Bone marrow (tissue), 2 donors: ENCODE data around the gene CLEC17A.
"Not testable (repeated sequence)": the region's sequence is repeated elsewhere in the genome, so short reads cannot be mapped to it uniquely, and the experiment has no call there.

Source experiments
- DNase-seq, 2 donors: peaks; one replicate each; lab custom pipeline; 2025; lab: John Stamatoyannopoulos, UW

Gene CLEC17A

DNA sequence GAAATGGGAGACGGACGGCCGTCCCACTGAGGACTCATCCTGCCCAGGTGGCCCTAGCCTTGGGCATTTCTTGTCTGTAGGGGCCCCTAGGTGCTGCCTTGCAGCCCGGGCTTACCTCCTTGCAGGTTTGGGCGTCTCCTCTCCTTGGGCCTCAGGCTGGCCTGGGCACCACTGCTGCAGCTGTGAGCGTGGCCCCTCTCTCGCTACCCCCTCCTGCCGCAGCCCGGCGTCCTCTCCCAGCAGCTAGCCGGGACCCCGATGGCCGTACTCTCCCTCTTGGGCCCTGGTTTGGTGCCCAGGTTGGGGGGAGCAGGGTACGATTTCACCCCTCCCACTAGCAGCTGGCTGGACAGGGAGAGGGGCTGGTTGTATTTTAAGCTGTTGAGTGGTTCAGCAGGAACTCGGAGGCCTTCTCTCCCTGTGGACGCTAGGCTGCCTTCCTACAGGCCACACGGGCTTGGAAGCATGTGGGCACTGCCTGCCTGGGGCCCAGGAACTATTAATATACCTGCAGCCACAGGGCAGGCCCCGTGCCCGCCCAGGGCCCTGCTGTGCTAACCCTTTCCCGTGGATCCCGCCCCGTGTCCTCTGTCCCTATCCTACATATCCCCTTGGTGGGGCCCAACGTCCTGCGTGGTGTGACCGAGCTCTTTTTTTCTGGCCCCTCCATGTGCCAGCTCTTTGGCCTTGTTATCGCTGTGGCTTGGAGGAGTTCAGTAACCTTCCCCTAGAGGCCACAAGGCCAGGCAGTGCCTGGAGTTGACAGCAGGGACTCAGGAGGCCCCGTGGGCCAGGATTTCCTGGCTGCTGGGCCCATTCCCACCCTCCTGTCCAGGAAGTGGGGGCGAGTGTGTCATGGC lies 22.7 kb upstream of the CLEC17A start:
- no peak for DNase-seq

DNA sequence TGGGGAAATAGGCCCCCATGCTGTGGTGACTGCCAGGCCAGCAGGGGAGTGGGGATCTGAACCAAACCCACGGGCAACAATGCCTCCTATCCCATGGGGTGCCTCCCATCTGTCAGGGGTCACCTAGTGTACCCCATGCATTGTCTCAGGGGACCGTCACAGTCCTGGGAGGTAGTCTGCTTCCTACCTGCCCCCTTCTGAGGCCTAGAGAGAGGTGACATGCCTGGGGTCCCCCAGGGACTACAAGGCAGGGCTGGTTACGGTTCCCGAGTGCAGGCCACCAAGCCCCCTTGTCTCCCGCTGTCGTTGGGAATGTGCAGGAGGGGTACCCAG lies 22.1 kb upstream of the CLEC17A start:
- DNase-seq: no peak

DNA sequence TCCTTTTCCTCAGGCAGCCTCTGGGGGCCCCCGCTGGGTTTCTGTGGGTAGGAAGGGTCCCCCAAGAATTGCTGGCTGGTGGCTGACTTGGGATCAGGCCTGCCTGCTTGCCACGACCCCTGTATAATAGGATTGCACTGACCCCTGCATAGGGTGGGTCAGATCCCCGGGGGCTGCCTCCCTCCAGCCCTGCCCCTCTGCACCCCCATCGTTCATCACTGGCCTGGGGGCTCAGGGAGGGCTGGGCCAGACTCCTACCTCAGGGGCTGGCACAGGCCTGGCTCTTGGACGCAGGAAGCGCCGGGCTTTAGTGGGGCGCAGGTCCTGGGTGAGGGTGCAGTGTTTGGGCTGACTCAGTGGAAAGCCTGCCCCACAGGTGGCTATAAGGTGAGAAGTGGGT lies 21.6 kb upstream of the CLEC17A start:
- DNase-seq: no peak

DNA sequence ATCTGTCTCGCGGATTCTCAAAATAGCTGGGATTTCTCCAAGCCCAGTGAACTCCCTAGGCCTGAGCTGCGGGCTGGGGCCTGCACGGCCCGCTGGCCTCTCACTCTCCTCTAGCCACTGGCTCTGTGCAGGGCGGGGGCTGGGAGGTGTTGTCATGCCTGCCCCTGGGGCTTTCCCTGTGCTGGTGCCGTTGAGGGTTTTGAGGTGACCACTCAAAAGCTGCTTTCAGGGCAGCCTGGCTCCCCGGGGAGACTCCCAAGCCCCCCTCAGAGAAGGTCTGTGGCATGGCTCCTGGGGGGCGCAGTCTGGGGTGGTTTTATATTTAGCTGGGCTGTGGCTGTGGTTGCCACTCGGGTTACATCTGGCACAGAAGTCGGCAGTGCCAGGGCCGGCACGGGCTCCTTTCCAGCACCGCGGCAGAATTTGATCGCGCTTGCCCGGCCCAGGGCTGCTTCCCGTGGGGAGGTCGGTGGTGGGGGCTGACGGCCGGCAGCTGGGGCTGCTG lies 21.0 kb upstream of the CLEC17A start:
- DNase-seq: no peak

DNA sequence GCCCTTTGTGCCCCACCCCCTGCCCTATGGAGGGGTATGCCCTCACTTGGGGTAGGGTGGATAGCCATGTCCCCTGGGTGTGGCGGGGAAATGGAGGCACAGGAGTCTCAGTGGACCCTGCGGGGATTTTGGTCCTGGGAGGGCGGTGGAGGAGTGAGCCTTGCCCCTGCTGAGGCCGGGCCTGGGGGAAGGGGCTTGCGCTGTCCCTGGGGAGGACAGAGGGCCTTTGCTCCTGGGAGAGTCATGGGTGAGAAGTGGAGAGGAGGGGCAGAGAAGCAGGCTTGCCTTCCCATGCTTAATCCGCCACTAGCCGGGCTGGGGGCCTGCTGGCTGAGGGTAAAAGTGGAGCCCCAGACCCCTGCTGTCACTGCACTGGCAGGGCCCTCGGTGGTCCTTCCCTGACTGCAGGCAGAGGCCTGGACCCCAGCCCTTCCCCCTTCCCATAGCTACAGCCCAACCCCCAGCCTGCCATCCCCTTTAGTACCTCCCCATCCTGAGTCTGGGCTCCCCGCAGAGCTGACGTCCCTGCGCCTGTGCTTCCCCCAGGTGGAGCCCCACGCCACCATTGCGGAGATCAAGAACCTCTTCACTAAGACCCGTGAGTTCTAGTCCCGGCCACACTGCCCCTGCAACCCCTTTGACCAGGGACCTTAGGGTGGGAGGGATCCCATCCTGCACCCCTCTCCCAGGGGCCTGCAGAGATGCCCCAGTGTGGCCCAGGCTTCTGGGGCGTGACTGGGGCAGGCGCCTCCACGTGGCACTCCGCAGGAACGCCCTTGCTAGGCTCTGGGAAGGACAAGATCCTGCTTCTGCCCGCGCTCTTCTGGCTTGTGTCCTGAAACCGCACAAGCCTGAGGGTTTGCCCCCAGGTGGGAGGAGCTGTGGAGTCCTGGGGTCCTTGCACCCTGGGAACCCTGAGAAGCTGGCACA lies 20.0 kb upstream of the CLEC17A start:
- DNase-seq: no peak

DNA sequence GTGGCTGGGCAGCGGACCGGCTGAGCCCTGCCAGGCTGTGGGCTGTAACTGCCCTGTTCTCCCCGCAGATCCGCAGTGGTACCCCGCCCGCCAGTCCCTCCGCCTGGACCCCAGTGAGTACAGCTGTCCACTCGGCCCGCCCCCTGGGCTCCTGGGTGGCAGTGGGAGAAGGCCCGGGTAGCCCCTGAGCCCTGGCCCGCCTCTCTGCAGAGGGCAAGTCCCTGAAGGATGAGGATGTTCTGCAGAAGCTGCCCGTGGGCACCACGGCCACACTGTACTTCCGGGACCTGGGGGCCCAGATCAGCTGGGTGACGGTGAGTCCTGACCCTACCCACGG lies 19.3 kb upstream of the CLEC17A start:
- no peak for DNase-seq

DNA sequence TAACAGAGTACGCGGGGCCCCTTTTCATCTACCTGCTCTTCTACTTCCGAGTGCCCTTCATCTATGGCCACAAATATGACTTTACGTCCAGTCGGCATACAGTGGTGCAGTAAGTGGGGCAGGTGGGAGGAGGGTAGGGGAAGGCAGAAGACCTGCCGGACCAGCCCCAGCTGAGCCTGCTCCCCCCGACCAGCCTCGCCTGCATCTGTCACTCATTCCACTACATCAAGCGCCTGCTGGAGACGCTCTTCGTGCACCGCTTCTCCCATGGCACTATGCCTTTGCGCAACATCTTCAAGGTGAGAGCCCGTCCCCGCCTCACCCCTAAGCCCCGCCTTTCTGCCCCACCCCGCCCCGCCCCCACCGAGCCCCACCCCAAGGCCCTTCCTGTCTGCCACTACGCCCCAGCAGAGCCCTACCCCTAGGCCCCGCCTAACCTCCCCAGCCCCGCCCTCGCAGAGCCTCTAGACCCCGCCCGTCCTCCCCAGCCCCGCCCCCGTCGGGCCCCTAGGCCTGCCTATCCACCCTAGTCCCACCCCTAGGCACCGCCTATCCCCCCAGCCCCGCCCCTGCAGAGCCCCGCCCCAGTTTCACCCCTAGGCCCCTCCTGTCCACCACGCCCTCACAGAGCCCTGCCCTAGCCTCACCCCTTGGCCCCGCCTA lies 18.8 kb upstream of the CLEC17A start:
- no peak for DNase-seq

DNA sequence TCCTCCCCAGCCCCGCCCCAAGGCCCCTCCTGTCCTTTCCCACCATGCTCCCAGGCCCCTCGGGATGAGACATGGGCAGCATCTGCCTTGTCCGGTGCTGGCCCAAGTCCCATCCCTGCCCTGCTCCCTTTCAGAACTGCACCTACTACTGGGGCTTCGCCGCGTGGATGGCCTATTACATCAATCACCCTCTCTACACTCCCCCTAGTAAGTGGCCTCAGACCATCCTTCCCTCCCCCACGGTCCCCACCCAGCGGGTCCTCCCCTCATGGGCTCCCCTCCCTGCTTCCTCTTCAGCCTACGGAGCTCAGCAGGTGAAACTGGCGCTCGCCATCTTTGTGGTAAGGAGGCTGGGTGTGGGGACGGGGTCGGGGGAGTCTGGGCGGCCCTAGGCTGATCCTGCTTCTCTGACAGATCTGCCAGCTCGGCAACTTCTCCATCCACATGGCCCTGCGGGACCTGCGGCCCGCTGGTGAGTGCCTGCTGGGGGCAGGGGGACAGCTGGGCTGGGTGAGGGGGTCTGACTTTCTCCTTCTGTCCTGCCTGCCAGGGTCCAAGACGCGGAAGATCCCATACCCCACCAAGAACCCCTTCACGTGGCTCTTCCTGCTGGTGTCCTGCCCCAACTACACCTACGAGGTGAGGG lies 18.1 kb upstream of the CLEC17A start:
- DNase-seq: not testable (repeated sequence)

DNA sequence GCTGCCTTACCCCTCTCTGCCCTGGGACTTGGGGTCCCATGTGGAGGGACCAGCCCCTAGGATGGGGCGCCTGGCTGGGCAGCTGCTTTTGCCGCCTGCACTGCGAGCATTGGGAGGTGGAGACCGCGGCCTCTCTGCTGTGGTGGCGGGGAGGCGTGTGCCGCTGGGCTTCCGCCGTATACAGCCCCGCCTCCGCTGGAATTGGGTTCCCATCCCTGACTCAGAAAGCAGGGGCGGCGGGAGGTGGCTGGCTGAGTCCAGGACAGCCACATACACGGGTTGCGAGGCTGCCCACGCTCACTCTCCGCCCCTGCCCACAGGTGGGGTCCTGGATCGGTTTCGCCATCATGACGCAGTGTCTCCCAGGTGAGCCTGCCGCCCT lies 17.6 kb upstream of the CLEC17A start:
- DNase-seq: no peak

DNA sequence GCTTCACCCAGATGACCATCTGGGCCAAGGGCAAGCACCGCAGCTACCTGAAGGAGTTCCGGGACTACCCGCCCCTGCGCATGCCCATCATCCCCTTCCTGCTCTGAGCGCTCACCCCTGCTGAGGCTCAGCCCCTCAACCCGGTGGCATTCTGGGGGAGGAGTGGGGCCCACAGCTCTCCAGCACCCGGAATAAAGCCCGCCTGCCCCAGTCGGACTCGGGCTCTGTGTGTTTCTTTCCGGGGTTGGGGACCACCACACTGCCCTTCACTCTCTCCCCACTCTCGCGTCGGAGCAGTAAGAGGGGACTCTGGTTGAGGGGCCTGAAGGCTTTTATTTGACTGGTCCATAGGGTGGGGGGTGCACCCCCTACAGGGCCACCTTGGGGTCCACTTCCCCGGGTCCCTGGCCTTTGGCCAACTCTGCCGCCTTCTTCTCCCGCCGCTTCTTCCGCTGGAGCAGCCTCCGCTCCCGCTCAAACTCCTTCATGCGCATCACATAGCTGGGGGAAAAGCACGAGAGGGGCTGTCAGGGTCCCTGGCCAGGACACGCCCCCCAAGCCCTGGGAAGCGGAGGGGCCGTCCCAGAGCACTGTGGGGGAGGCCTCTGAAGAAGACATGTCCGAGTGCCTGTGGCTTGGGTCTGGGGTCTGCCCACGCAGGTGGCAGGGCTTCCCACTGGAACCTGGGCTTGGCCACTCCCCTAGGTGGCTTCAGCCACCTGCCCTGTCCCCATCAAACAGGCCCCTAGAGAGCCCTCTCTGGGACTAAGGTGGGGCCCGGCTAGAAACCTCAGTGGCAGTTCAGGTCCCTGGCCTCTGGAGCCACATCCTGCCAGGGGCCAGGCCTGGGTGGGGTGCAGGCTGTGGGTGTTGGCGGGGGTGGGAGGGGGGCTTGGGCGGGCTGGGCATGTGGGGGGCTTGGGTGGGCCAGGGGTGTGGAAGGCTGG lies 16.8 kb upstream of the CLEC17A start:
- DNase-seq: no peak

DNA sequence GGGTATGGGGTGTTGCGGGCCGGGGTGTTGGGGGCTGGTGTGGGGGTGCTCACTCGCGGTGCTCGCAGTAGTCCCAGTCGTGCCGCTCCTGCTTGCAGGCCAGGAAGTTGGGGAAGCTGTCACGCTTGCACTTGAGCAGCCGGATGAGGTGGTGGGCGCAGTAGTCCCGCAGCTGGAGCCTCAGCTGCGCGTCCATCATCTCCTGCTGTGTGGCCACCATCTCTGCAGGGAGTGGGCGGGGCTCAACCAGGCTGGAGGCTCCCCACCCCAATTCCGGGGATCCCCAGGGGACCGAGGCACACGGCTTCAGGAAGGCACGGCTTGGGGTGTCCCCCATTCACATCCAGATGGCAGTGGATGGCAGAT lies 16.2 kb upstream of the CLEC17A start:
- no peak for DNase-seq

DNA sequence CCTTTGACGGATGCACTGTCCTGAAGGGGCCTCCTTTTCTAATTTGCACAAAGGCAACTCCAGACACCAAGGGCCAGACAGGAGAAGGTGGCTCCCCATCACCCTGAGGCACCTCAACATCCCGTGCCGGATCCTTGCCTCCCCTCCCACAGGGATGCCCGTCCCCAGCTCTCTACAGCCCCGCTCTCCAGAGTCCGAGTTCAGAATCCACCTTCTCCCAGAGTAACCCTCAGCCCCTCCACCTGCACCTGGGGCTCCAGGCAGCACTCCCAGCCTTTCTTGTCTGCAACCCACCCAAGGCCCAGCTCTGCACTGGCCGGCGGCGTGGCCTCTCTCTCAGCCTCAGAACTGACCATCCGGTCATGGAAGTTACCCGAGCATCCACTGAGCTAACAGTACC lies 15.8 kb upstream of the CLEC17A start:
- DNase-seq: no peak

DNA sequence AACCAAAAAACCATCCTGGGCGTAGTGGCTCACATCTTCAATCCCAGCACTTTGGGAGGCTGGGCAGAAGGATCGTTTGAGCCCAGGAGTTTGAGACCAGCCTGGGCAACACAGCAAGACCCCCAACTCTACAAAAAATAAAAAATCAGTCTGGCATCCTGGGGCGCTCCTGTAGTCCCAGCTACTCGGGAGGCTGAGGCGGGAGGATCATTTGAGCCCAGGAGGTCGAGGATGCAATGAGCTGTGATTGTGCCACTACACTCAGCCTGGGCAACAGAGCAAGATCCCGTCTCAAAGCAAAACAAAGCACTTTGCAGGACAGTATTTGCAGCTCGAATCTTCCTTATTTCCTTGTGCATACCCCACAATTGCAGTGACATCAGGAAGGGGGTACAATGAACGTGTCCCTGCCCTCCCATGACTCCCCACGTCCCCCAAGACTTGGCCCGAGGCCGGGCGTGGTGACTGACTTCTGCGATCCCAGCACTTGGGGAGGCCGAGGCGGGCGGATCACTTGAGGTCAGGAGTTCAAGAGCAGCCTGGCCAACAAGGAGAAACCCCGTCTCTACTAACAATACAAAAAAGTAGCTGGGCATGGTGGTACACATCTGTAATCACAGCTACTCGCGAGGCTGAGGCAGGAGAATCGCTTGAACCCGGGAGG lies 11.9 kb upstream of the CLEC17A start:
- no peak for DNase-seq

DNA sequence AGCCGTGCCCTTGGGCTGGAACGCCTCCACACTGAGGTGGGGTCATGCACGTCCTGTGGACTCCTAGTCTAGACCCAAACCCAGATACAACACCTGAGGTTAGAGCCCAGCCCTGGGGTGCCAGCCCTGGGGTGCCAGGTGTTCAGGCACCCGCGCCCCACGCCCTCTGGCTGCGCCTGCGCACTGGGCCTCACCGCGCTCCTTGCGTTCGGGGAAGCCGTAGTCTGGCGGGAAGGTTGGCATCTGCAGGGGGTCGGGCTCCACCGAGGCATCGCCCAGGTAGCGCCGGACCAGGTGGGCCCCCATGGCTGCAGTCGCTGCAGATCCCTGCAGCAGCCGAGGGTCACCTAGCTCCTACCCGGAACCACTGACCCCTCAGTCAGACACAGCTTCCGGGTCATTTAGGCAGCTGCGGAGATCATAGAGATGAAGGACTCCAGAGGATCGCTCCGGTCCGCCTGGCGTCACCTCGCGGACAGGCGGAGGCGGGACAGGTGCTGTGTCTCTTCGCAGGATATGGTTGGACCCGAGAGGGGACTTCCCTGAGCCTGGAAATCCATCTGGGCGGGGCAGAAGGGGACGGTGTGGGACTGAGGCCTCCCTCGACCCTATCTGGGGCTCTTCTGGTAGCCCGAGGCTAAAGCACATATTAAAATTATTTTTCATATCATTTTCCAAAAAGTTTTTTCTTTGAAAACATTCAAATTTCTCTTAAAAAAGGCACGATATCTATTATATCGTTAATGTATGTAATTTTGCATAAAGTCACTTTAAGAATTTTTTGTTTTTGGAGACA lies 11.0 kb upstream of the CLEC17A start, which contains the start of gene NDUFB7:
Gene NDUFB7, minus strand, starts transcription at position 372 of the 796 bp plus-strand sequence. Its CDS starts 66 bp downstream, at position 306.
- peak; percentile 83 to 86 for DNase-seq

DNA sequence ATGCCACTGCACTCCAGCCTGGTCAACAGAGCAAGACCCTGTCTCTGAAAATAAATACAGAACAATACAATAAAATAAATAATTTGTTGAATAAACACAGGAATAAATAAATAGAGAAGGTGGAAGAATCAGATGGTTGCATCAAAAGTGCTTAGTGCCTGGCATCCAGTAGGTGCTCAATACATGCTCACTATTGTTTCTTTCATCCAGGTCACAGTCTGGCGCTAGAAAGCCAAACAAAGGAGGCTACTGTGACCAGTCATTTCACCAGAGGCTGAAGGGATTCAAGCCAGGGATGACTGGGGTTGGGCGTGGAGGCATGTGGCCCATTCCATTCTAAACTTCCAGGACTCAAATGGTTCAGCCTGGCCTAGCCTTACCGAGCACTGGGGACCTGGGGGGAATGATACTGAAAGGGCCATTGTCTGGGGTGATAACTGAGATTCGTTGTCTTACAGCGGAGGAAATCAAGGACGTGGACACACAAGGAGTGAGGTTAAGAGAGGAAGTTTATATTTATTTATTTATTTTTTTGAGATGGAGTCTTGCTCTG lies 7.4 kb upstream of the CLEC17A start:
- no peak for DNase-seq

DNA sequence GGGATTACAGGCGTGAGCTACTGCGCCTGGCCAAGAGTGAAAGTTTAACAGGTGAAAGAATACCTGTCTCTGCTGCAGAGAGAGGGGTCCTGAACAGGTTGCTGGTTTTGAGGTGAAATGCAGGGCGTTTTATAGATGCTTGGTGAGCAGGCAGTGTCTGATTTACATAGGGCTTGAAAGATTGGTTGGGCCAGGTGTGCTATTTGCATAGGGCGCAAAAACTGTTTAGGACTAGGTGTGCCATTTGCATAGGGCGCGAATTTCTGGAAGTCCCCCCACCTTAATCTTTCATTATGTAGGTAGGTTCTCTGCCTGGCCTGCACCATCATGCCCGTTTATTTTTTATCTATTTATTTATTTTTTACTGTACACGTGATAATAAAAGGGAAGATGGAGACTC lies 6.5 kb upstream of the CLEC17A start:
- DNase-seq: no peak

DNA sequence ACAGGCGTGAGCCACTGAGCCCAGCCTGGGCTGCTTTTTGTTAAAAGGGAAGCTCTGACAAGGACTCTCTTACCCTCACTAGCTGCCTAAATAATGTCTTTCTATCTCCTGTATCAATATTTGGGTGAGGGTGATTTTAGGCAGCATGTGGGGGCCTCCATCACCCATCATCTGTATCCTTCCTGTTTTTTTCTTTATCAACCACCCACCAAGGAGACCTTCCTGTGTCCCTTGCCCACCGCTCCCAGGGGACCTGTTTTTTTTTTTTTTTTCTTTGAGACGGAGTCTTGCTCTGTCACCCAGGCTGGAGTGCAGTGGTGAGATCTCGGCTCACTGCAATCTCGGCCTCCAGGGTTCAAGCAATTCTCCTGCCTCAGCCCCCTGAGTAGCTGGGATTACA lies 5.6 kb upstream of the CLEC17A start:
- DNase-seq: no peak

DNA sequence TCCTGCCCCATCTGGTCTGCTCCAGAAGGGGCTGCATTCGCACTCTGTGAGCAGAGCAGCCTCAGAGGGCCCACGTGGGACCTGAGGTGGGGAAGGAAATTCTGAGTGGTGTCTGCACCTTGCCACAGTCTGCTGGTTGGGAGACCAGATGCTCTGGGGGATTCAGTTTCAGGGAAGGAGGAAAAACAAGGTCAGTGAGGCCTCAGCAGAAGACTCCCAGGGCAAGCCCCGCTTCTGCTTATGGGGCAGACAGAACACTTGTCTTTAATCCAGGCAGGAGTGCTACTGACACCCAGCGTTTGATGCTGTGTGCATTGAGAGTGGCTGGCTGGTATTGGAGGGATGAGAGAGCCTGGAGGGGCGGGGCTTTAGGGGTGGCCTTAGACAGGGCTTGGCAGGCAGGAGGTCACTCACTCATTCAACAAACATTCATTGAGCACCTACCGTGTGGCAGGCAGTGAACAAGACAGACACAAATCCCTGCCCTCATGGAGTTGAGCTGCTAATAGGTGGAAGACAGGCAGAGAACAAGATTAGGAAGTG lies 4.9 kb upstream of the CLEC17A start:
- DNase-seq: no peak
